Sigmoid colon (tissue), 7 donors: Measurements from ENCODE around the gene CFAP46. TPM values are rescaled to one million over a fixed set of nuclear protein-coding genes. Genes with fewer than 3 reads are reported as not detected.

Source experiments
- DNase-seq: peaks from one replicate; pipeline ENCODE4 v3.0.0-alpha.2; 2019
- H3K27ac ChIP-seq, 4 donors: fragments of 200-600 bp; sonication (generic); one replicate each; pipeline ENCODE4 v1.5.1; 2016 to 2019; ENCODE audit warnings: mild to moderate bottlenecking in 1 of 4
- H3K27me3 ChIP-seq, 3 donors: fragments of 200-600 bp; sonication (generic); one replicate each; pipeline ENCODE4 v1.5.1; 2019; ENCODE audit warnings: mild to moderate bottlenecking in 1 of 3
- H3K36me3 ChIP-seq, 4 donors: fragments of 200-600 bp; sonication (generic); one replicate each; pipeline ENCODE4 v1.5.1; 2016 to 2019
- H3K4me1 ChIP-seq, 4 donors: fragments of 200-600 bp; sonication (generic); one replicate each; pipeline ENCODE4 v1.5.1; 2017 to 2019
- H3K4me3 ChIP-seq, 4 donors: fragments of 200-600 bp; sonication (generic); one replicate each; pipeline ENCODE4 v1.5.1; 2017 to 2019; ENCODE audit warnings: mild to moderate bottlenecking in 2 of 4, moderate library complexity in 1 of 4
- H3K9me3 ChIP-seq, 4 donors: fragments of 200-600 bp in 3 of 4; sonication (generic) in 3 of 4; one replicate each; pipeline versions ENCODE4 v1.5.1 to v1.6.1; 2013 to 2019
- EP300 ChIP-seq, 4 donors: sonication (generic); formaldehyde crosslinking; IDR thresholded peaks; one replicate each; pipeline ENCODE4 v1.6.1; 2017; ENCODE audit warnings: antibody characterized with exemption in 4 of 4
- POLR2A ChIP-seq, 2 donors: fragments of 450-650 bp; IDR thresholded peaks; one replicate each; pipeline ENCODE4 v1.6.1; 2016; ENCODE audit warnings: antibody characterized with exemption in 2 of 2, mild to moderate bottlenecking in 2 of 2, moderate library complexity in 2 of 2
- POLR2AphosphoS5 ChIP-seq, 4 donors: sonication (generic); formaldehyde crosslinking; IDR thresholded peaks; one replicate each; pipeline ENCODE4 v1.6.1; 2017; ENCODE audit warnings: antibody characterized with exemption in 4 of 4
- WGBS, 2 donors: extraction: QIAGEN DNeasy Blood & Tissue Kit; methylation state at CpG; one replicate each; pipeline ENCODE4 v1.1.7; 2013; 5-methylcytosine and 5-hydroxymethylcytosine counted together
- intact Hi-C: fragments of 100-400 bp; cut with DNase I; formaldehyde crosslinking; loops from one replicate; pipeline ENCODE4 v1.15.1; 2023
- polyA plus RNA-seq, 3 donors: library from polyadenylated mRNA; stranded (reverse); fragments of 200-250 nt; gene quantifications; one replicate each; pipeline ENCODE4 v1.2.3, GENCODE V29; 2013
- total RNA-seq, 4 donors: library from RNA; depleted of rRNA; stranded (reverse); fragments of >200 nt; gene quantifications; one replicate each; pipeline ENCODE4 v1.1.0, GENCODE V29; 2016
- TF ChIP-seq, protein P1 (sequence below), 4 experiments: fragments of 450-650 bp in 3 of 4; fragments of 200-600 bp in 1 of 4; IDR thresholded peaks; one replicate each; pipeline ENCODE4 v1.5.1; 2016 to 2019; ENCODE audit warnings: antibody characterized with exemption in 4 of 4, mild to moderate bottlenecking in 3 of 4, moderate library complexity in 2 of 4
- donor health status: healthy with polysubstance abuse.
- donor health status: Bipolar disorder and iron deficiency.
- donor health status: healthy.

Gene CFAP46
- total and polyA plus RNA-seq, 7 donors = 0.10 to 1.7 (median 0.38) TPM; not detected in 3

DNA sequence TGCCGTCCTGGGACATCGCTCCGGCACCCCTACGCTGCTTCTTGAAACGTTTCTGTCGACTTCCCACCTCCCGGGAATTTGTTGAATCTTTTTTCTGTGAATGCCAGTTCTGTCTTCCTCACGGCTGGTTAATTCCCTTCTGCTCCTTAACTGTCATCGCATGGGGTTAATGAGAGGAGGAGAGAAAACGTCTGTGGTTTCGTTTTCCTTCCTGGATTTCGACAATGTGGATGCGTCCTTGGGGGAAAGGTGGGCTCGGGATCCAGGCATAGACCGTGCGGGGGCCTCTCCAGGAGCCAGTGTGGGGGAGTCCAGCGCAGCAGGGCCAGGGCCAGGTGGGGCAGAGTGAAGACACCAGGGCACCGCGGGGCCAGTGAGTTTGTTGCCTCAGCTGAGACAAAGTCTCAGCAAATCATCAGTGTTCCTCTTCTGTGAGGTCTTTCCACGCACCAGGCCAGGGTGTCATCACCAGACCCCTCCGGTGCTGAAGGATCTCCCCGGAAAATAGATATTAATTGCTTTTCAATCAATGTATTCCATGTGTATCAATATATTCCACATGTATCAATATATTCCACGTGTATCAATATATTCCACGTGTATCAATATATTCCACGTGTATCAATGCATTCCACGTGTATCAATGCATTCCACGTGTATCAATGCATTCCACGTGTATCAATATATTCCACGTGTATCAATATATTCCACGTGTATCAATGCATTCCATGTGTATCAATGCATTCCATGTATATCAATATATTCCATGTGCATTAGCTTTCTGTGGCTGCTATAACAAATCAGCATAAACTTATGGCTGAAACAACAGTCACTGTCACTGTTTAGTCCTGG is 33.7 kb upstream of the CFAP46 start:
- no peaks in the 10 kb centered on the region for H3K36me3 ChIP-seq
- H3K27ac ChIP-seq = no peak overlapping the region
- intact Hi-C loops = no loop called here
- TF ChIP-seq POLR2A (IDR thresholded peaks at IDR 0.05) (no peak), POLR2AphosphoS5 (IDR thresholded peaks at IDR 0.05) (no peak), EP300 (IDR thresholded peaks at IDR 0.05) (no peak)
- TF ChIP-seq, protein P1, sequence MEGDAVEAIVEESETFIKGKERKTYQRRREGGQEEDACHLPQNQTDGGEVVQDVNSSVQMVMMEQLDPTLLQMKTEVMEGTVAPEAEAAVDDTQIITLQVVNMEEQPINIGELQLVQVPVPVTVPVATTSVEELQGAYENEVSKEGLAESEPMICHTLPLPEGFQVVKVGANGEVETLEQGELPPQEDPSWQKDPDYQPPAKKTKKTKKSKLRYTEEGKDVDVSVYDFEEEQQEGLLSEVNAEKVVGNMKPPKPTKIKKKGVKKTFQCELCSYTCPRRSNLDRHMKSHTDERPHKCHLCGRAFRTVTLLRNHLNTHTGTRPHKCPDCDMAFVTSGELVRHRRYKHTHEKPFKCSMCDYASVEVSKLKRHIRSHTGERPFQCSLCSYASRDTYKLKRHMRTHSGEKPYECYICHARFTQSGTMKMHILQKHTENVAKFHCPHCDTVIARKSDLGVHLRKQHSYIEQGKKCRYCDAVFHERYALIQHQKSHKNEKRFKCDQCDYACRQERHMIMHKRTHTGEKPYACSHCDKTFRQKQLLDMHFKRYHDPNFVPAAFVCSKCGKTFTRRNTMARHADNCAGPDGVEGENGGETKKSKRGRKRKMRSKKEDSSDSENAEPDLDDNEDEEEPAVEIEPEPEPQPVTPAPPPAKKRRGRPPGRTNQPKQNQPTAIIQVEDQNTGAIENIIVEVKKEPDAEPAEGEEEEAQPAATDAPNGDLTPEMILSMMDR (IDR thresholded peaks at IDR 0.05) = no peak
- H3K4me3 ChIP-seq = no peak overlapping the region
- H3K4me1 ChIP-seq = no peaks in the 10 kb centered on the region
- H3K9me3 ChIP-seq = no peaks in the 10 kb centered on the region
- 70 to 77% methylated on average over 30 of the region's 30 CpGs for WGBS, 2 donors
- H3K27me3 ChIP-seq = peaks cover 3 to 54% (median 32%) of the 10 kb centered on the region in 3 donors
- peak; percentile 49 for DNase-seq

DNA sequence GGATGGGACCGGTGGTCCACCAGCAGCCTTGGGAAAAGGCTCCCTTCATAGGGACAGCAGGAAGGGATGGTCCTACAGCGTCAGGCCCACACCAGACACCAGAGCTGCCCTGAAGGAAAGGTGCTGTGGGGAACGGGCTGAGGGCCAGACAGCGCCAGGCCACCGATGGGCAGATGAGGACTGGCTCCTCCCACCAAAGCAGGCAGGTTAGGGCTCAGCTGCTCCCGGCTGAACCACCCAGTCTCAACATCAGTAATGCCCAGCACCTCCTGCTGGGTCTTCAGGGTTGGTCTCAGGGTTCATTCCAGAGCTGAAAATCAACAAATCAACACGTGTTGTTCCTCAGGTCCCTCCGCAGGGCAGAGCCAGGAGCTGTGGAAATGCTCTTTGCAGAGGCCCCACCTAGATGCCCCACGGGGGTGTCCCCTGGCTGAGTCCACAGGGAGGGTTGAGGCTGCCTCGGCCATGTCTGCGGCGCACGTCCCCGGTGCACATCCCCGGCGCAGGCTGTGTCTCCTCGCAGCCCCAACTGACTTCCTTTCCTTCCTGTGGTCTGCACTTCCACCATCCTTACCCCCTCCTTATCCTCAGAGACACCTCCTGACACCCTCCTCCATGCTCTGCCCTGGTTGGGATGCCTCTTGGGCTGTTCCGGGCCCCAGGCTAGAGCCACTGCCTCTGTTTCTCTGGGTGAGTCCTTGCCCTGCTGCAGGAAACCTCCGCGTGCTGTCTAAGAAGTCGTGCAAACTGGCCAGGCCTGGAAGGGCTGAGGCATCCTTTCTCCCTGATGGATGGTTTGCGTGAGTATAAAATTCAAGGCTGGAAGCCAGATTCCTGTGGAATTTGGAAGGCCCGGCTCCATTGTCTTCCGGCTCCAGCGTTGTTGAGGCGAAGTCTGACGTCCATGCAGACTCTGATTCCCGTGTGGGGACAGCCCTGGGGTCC is 32.8 kb upstream of the CFAP46 start:
- no peak overlapping the region for H3K4me3 ChIP-seq
- WGBS, 2 donors = 62 to 75% methylated on average over 28 of the region's 28 CpGs
- no peak overlapping the region for H3K27ac ChIP-seq
- H3K9me3 ChIP-seq = no peaks in the 10 kb centered on the region
- peak; percentile 58 for DNase-seq
- TF ChIP-seq EP300 (IDR thresholded peaks at IDR 0.05) = no peak
- no peak for TF ChIP-seq POLR2A (IDR thresholded peaks at IDR 0.05)
- TF ChIP-seq, protein P1 (IDR thresholded peaks at IDR 0.05) = no peak
- no peaks in the 10 kb centered on the region for H3K4me1 ChIP-seq
- H3K27me3 ChIP-seq = peaks cover 3 to 62% (median 36%) of the 10 kb centered on the region in 3 donors
- no peaks in the 10 kb centered on the region for H3K36me3 ChIP-seq
- intact Hi-C loops = no loop called here

DNA sequence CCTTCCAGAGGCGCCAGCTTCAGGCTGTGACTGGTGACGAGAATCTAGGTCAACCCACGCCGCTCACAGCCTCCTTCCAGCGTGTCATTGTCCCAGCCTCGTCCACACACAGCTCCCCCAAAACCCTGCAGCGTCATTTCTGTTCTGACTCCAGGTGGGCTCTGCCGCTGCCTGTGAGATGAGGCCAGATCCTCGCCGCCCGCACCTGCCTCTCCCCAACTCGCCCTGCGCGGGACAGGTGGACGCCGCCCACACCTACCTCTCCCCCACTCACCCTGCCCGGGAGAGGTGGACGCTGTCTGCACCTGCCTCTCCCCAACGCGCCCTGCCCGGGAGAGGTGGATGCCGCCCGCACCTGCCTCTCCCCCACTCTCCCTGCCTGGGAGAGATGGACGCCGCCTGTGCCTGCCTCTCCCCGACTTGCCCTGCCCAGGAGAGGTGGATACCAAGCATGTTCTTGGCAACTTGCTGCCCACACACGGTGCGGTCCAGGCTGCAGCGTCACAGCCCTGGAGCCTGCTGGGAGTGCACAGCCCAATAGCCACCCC is 32.0 kb upstream of the CFAP46 start:
- peak; percentile 53 for DNase-seq
- Histone ChIP-seq H3K4me1 (no peaks in the 10 kb centered on the region), H3K27ac (no peak overlapping the region), H3K36me3 (no peaks in the 10 kb centered on the region), H3K4me3 (no peak overlapping the region), H3K27me3 (peaks cover 3 to 68% (median 36%) of the 10 kb centered on the region in 3 donors), H3K9me3 (no peaks in the 10 kb centered on the region)
- intact Hi-C loops = no loop called here
- TF ChIP-seq, protein P1 (IDR thresholded peaks at IDR 0.05) = no peak
- no peak for TF ChIP-seq POLR2AphosphoS5 (IDR thresholded peaks at IDR 0.05)
- TF ChIP-seq POLR2A (IDR thresholded peaks at IDR 0.05) = no peak
- TF ChIP-seq EP300 (IDR thresholded peaks at IDR 0.05) = no peak
- 38 to 84% methylated on average over 29 of the region's 29 CpGs for WGBS, 2 donors

DNA sequence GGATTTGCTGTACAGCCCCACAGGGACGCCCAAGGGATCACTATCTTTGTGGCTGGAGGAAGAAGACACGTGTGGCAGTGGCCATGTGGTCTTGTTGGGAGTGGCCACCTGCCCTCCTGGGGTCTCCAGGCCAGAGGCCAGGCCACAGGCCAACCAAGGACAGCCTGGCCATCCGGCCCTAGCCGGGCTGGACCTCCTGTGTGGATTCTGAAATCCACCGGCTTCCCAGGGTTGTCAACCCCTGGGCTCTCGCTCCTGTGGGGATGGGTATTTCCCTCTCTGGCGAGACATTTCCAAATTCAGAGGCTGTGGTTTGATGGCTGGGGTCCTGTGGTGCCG is 31.5 kb upstream of the CFAP46 start:
- TF ChIP-seq EP300 (IDR thresholded peaks at IDR 0.05) (no peak), POLR2A (IDR thresholded peaks at IDR 0.05) (no peak), POLR2AphosphoS5 (IDR thresholded peaks at IDR 0.05) (no peak)
- TF ChIP-seq, protein P1 (IDR thresholded peaks at IDR 0.05) = no peak
- H3K36me3 ChIP-seq = no peaks in the 10 kb centered on the region
- peaks cover 3 to 71% (median 36%) of the 10 kb centered on the region in 3 donors for H3K27me3 ChIP-seq
- intact Hi-C loops = no loop called here
- 67 to 86% methylated on average over 8 of the region's 8 CpGs for WGBS, 2 donors
- H3K9me3 ChIP-seq = no peaks in the 10 kb centered on the region
- H3K27ac ChIP-seq = no peak overlapping the region
- H3K4me3 ChIP-seq = no peak overlapping the region
- DNase-seq = peak; percentile 41
- H3K4me1 ChIP-seq = no peaks in the 10 kb centered on the region
